HG02885 (cell line): ENCODE data around the gene SDE2.
"Not testable (repeated sequence)": the region's sequence is repeated elsewhere in the genome, so short reads cannot be mapped to it uniquely, and the experiment has no call there.

Experiments used
- ATAC-seq: cut with Tn5 transposase; IDR thresholded peaks from one replicate; pipeline ENCODE4 v1.9.1; 2021; ENCODE audit warnings: mild to moderate bottlenecking; ENCODE audit not compliant: unreplicated experiment, poor library complexity

SDE2 gene

GRCh38 chr1:226007126-226007892, 8.2 kb upstream of the SDE2 start:
- ATAC-seq = not testable (repeated sequence)

DNA sequence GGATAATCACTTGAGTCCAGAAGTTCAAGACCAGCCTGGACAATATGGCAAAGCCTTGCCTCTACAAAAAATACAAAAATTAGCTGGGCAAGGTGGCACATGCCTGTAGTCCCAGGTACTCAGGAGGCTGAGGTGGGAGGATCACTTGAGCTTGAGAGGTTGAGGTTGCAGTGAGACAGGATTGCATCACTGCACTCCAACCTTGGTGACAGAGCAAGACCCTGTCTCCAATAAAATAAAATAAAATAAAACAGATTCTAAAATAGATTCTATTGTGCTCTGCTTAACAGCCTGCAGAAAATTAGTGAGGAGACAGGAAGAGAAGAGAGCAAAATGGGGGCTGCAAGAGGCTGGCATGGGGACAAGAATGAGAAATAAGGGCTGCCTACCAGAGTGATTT, 7.5 kb upstream of the SDE2 start:
- ATAC-seq = no peak

DNA sequence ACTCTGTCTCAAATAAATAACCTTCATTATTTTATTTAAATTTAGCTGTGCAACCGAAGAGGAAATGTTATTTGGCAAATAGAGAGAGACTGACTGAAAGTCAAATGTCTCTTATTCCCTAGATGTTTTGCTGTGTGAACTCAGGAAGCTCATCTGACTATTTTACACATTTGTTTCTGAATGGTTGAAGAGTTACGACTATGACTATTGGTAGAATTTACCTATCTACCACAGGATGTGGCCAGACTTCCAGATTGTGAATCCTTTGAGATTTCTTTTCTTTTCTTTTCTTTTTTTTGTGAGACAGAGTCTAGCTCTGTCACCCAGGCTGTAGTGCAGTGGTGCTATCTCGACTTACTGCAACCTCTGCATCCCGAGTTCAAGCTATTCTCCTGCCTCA, 5.3 kb upstream of the SDE2 start:
- ATAC-seq = no peak

DNA sequence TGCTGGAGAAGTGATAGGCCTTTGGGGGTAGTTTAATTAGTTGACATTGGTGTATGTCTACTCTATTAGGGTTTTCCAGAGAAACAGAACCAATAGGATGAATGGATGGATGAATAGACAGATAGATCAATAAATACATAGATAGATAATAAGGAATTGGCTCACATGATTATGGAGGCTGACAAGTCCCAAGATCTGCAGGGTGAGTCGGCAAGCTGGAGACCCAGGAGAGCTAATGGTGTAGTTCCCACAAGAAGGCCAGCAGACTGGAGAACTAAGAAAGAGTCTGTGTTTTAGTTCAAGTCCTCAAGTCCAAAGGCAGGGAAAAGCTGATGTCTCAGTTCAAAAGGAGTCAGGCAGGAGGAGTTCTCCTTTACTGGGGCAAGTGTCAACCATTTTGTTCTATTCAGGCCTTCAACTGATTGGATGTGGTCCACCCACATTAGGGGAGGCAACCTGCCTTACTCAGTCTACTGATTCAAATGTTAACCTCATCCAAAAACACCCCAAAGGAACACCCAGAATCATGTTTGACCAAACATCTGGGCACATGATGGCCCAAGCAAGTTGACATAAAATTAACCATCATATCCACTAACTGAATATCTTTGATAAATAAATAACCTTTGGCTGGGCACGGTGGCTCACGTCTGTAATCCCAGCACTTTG, 4.5 kb upstream of the SDE2 start:
- ATAC-seq = no peak

DNA sequence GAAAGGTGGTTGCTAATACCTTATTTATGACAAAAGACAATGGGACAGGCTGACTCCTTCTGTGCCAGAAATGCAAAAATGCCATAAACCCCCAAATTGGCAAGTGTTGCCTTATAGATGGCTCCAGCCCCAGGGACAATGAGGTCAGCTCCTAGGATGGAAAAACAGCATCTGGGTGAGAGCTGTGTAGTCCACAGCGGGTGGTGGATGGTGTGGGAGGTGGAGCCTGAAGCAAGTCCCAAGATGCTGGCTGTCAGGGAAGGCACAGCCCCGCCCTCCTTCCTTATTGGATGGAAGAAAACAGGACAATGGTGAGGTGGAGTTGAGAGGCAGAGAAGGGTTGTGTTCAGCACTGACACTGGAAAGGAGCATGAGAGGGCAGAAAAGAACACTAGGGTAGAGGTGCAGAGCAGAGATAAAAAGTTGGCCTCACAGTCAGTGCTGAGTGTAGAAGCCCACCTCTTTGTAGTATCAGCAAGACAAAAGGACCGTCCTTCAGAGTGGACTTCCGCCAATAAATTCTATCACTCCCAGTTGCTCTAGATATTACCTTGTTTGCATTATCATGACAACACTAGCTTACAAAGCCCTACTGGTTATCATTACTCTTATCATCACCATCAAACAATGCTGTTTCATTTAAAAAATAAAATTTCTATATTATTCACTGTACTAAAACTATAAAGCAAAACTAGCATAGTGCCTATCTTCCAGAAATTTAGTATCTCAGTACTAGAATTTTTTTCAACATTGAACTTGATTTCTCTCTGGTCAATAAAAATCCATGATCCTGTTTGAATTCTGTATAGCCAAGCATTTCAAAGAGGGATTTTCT, 3.7 kb upstream of the SDE2 start:
- ATAC-seq = no peak

DNA sequence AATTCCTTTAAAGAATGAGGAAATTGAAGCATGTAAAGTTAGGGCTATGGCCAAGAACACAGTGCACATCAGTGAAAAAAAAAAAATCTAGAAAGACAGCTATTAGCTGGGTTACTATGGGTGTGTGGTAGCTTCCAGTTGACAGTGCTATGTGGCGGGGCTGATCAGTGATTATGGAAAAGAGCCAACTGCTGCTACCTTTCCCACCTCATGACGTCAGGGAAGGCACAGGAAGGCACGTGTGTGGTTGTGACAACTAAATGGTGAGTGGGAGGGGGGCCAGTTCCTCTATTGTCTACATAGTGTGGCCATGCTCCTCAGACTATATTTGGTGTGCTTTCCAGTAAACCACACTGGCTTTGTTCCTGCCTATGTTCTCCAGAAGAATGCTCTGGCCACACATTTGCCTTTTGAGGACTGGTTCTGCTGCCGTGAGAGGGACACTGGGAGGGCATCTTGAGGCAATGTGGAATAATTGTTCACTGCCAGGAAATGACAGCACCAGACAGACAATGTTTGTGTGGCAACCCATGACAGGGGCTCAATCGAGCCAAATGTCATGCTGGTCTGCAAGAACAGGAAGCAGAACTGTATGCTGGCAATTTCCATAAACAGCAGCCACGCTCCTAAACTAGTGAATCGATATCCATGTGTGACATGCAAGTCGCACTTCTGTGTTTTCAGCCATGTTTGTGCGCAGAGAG, 3.0 kb upstream of the SDE2 start:
- ATAC-seq = peak; percentile 18

- no peak for ATAC-seq
Observed at GRCh38 chr1:226001088-226001487, 1.9 kb upstream of the SDE2 start.

GRCh38 chr1:226000493-226001081, 1.4 kb upstream of the SDE2 start:
- not testable (repeated sequence) for ATAC-seq

DNA sequence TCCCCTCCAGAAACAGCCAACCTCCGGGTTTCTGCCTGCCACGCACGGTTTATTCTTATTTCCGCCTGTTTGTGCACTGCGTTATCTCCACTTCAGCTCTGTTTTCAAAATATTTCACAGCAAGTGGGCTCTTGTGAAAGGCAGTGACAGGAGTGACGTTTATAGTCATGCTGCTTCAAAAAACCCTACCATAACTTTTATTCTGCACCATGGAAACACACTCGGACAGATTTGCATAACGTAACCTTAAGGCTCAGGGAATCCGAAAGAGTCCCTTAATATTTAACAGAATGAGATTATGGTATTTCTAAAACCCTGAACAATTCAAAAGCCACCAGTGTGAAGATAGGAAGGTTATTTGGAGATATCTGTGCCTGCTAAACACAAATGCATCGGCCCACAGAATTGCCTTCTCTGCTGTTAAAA, 782 bp upstream of the SDE2 start:
- peak; percentile 22 for ATAC-seq

DNA sequence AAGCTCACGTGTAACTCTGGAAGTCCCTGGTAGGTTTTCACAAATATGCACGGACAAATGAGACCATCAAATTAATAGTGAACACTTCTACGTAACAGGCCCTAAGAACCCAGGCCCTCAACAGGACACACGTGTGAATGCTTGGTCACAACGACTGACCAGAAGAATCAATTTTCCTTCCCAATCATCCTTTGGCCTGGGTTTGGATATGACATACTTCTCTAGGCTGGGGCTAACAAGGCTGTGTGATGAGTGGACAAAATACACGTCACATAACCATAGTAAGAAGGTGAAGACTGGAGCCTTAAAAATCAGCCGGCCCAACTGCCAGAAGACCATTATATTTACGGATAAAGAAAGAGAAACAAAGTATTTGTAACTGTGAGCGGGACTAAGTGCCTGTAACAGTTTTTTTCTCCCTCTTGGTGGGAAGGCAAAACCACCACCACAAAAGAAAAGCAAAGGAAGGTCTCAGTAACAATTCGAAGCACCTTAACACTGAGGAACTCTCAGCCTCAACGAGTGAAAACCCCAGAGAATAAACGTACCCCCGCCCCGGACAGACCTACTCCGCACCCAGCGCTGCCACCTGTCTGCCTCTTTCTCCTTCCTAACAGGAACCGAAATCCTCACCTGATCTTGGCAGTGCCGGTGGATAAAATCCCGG, 450 bp downstream of the SDE2 start:
- ATAC-seq = peak; percentile 10

DNA sequence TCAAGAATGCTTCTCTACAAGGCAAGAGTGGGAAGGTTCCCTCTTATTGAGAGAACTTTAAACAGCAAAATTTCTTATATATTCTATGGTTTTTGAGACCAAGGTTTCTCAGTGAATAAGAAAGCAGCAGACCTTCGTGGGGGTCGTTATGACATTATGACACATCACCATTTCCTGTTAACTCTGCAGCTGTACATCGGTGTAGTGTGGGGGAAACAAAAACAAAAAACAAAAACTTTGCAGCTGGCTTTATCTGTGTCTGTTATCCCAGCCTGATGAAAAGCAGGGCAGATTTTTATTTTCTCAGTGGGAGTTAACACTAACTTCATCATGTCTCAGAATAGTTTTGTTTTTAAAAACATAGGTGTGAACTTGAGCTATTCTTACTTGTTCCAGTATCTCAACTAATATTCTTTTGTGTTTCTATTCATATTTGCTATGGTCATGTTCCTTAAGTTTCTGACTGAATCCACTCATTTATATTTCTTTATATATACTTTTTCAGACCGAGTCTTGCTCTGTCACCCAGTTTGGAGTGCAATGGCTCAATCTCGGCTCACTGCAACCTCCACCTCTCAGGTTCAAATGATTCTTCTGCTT, 2.1 kb downstream of the SDE2 start:
- no peak for ATAC-seq

DNA sequence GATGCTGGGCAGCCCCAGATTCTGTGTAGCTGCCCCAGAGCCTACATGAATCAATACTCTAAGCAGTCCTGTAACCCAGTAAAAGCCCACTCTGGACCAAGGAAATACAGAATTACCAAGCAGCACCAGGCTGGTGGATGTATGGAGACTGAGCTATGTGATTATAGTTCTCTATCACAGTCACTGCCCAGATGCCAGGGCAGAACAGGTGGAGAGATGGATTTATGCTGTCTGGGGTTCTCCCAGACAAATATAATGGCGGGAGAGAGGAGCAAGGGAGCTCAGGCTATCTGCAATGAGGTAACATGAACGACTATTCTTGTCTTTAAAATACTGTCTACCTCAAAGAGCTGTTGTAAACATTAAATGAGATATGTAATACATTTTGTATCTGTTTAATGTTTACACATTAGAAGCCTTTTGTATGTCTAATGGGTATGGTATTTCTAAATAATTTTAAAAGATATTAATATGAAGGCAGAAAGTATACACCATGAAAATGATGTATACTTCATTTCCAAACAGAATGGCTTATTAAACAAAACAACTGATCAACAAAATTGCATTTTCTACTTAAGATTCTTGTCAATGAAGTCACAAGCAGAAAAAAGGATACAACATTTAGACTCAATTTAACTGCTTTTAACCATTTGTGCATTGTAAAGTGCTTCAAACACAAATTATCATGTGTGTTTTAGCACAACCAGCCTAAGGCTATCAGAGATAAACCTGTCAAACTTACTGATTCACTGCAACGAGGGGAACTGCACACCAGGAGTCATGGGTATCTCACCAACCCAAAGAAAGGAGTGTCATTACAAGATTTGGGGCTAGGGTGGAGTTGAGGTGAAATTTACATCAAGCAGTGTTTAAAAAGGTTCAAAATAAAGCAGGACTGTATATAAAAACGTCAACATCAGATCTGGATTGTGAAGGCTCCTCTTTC, 3.0 kb downstream of the SDE2 start:
- ATAC-seq = no peak

DNA sequence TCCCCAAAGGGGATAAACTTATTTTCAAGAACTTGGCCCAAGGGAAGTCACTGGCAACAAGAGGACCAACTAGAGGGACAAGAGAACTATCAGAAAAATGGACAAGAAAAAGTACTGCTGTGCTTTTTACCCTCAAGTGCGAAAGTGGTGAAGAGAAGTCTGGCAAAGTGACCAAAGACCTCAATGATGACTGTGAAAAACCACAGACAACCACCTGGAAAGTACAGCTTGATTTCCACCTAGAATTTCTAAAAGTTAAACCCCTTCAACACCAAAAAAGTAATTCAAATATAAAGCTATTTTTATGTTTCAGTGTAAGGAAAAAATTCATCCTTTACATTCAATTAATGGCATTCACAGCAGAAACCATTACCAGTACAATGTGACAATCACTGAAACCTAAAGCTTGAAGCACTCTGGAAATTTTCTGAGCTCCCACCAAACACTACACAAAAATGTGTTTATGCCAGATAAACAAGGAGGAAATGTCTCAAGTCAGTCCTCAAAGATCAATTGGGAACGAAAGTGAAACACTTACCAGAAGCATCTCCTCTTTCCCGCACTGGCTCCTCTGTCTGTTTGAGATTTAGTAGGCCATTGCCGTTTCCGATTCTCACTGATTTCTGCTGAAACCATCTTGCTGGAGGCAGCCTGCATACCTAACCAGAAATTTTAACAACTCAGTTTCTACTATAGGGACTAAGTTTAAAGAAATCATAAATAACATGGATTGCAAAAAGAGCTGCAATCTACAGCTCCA, 8.3 kb downstream of the SDE2 start:
- peak; percentile 74 for ATAC-seq

DNA sequence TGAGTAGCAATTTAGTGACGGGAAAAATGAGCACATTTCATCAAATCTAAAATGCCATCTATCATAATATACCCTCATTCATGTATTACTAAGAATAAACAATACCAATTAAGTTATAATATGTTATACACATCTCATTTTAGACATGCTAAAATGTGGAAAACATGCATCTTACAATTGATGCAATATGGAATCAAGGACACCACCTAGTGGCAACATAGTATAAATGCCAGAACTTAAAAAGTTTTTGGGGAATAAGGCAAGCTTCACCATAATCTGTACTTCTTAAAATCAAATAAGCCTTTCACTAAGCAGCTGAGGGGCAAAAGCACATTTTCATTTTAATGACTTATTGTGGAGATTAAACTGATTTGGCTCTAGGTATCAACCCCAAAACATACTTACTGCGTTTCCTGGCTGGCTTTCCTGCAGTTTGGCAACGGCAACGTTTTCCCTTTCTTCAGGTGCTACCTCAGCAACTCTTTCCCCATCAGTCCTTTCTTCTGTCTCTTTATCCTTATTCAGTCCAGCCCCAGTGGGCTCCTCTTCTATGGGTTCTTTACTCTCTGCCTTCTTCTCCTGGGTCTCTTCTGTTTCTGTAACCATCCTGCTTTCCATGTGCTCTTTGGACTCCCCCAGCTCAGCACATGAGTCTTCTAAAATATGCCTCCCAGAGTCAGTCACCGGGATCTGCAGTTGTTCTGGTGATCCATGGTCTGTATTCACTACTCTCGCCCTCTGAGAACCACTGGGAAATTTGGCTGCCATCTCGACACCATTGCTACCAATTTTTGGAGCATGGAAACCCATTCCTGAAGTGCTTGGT, 11.4 kb downstream of the SDE2 start:
- no peak for ATAC-seq

- no peak for ATAC-seq
Observed at GRCh38 chr1:225981714-225982113, 17.4 kb downstream of the SDE2 start.

GRCh38 chr1:225980005-225980836, 18.9 kb downstream of the SDE2 start:
- ATAC-seq = no peak
